Mucosa of rectum (tissue), 2 donors: ENCODE results near the gene CAMKMT.

Experiments
- H3K27ac ChIP-seq, 2 donors: one replicate each; pipeline ENCODE4 v1.7.0; 2013; ENCODE audit warnings: inconsistent platforms in 2 of 2, low read depth in 2 of 2, low read length in 2 of 2
- H3K27me3 ChIP-seq, 2 donors: one replicate each; pipeline ENCODE4 v1.7.0; 2013; ENCODE audit warnings: low read length in 2 of 2; ENCODE audit not compliant: control insufficient read depth in 2 of 2, insufficient read depth in 2 of 2
- H3K36me3 ChIP-seq, 2 donors: one replicate each; pipeline ENCODE4 v1.7.0; 2013; ENCODE audit warnings: low read length in 2 of 2; ENCODE audit not compliant: control insufficient read depth in 2 of 2, insufficient read depth in 2 of 2
- H3K4me1 ChIP-seq, 2 donors: one replicate each; pipeline ENCODE4 v1.7.0; 2013; ENCODE audit warnings: low read length in 2 of 2, mild to moderate bottlenecking in 1 of 2; ENCODE audit not compliant: control insufficient read depth in 2 of 2, insufficient read depth in 2 of 2
- H3K4me3 ChIP-seq, 2 donors: one replicate each; pipeline ENCODE4 v1.7.0; 2013; ENCODE audit warnings: low read length in 2 of 2
- H3K9ac ChIP-seq, 2 donors: one replicate each; pipeline ENCODE4 v1.7.0; 2013; ENCODE audit warnings: low read length in 2 of 2, low read depth in 1 of 2, mild to moderate bottlenecking in 1 of 2
- H3K9me3 ChIP-seq, 2 donors: one replicate each; pipeline ENCODE4 v1.7.0; 2013; ENCODE audit warnings: low read length in 2 of 2; ENCODE audit not compliant: control insufficient read depth in 2 of 2
- donor health status: healthy.
- donor health status: Normal muscosa, but diverticular disease.

The CAMKMT gene

GRCh38 chr2:44599130-44599529, 237.4 kb downstream of the CAMKMT start:
- H3K9ac ChIP-seq = no peak overlapping the region
- H3K27ac ChIP-seq = no peak overlapping the region

GRCh38 chr2:44602446-44602845, 240.7 kb downstream of the CAMKMT start:
- Histone ChIP-seq H3K4me1 (no peaks in the 10 kb centered on the region), H3K27ac (no peak overlapping the region), H3K27me3 (no peaks in the 10 kb centered on the region), H3K4me3 (no peak overlapping the region), H3K36me3 (no peaks in the 10 kb centered on the region), H3K9me3 (no peaks in the 10 kb centered on the region), H3K9ac (no peak overlapping the region)

More at GRCh38 chr2:44599130-44599529, 237.4 kb downstream of the CAMKMT start:
- H3K36me3 ChIP-seq = no peaks in the 10 kb centered on the region
- H3K4me1 ChIP-seq = no peaks in the 10 kb centered on the region
- H3K4me3 ChIP-seq = no peak overlapping the region
- H3K9me3 ChIP-seq = no peaks in the 10 kb centered on the region
- H3K27me3 ChIP-seq = no peaks in the 10 kb centered on the region

- Histone ChIP-seq H3K9me3 (no peaks in the 10 kb centered on the region), H3K9ac (no peak overlapping the region), H3K4me3 (no peak overlapping the region), H3K27me3 (no peaks in the 10 kb centered on the region), H3K27ac (no peak overlapping the region), H3K36me3 (no peaks in the 10 kb centered on the region), H3K4me1 (no peaks in the 10 kb centered on the region)
Observed at GRCh38 chr2:44605511-44605910, 243.8 kb downstream of the CAMKMT start.

GRCh38 chr2:44612276-44612675, 250.5 kb downstream of the CAMKMT start:
- Histone ChIP-seq H3K9me3 (no peaks in the 10 kb centered on the region), H3K4me3 (no peak overlapping the region), H3K27me3 (no peaks in the 10 kb centered on the region), H3K36me3 (no peaks in the 10 kb centered on the region), H3K27ac (no peak overlapping the region), H3K4me1 (no peaks in the 10 kb centered on the region), H3K9ac (no peak overlapping the region)

- H3K4me1 ChIP-seq = no peaks in the 10 kb centered on the region
- H3K27ac ChIP-seq = no peak overlapping the region
- H3K9ac ChIP-seq = no peak overlapping the region
- no peaks in the 10 kb centered on the region for H3K27me3 ChIP-seq
- no peaks in the 10 kb centered on the region for H3K9me3 ChIP-seq
- H3K36me3 ChIP-seq = no peaks in the 10 kb centered on the region
- H3K4me3 ChIP-seq = no peak overlapping the region
Observed at GRCh38 chr2:44614940-44615339, 253.2 kb downstream of the CAMKMT start.

DNA sequence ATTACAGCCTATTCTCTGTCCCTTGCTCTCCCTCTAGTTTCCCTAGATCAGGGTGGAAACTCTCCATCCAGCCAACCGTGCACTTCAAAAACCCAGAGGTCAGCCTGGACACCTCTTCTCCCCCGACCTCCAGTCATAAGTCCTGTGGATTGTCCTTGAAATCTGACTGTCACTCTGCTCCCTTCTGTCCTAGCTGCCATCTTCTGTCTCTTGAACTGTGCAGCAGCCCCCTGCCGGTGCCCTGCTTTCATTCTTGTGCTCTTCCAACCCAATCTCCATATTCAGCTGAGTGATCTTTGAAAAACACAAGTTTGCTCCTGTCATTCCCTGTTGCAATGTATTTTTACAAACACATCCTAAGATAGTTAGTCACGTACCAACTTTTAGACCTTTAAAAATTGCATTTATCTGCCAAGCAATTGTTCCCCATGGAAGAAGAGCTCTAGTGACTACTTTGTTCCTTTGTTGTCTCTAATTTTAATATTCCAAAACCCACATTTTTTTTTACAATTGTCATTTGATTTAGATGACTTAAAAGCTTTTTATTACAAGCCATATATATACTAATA, 254.3 kb downstream of the CAMKMT start:
- Histone ChIP-seq H3K36me3 (no peaks in the 10 kb centered on the region), H3K4me3 (no peak overlapping the region), H3K4me1 (no peaks in the 10 kb centered on the region), H3K27me3 (no peaks in the 10 kb centered on the region), H3K27ac (no peak overlapping the region), H3K9me3 (no peaks in the 10 kb centered on the region), H3K9ac (no peak overlapping the region)

GRCh38 chr2:44616667-44617155, 255.0 kb downstream of the CAMKMT start:
- no peaks in the 10 kb centered on the region for H3K27me3 ChIP-seq
- H3K4me3 ChIP-seq = no peak overlapping the region
- H3K27ac ChIP-seq = no peak overlapping the region

GRCh38 chr2:44618251-44619023, 256.7 kb downstream of the CAMKMT start:
- Histone ChIP-seq H3K9ac (no peak overlapping the region), H3K4me3 (no peak overlapping the region), H3K27ac (no peak overlapping the region), H3K9me3 (no peaks in the 10 kb centered on the region), H3K36me3 (no peaks in the 10 kb centered on the region), H3K27me3 (no peaks in the 10 kb centered on the region), H3K4me1 (no peaks in the 10 kb centered on the region)

More at GRCh38 chr2:44616667-44617155, 255.0 kb downstream of the CAMKMT start:
- Histone ChIP-seq H3K4me1 (no peaks in the 10 kb centered on the region), H3K36me3 (no peaks in the 10 kb centered on the region), H3K9ac (no peak overlapping the region), H3K9me3 (no peaks in the 10 kb centered on the region)

DNA sequence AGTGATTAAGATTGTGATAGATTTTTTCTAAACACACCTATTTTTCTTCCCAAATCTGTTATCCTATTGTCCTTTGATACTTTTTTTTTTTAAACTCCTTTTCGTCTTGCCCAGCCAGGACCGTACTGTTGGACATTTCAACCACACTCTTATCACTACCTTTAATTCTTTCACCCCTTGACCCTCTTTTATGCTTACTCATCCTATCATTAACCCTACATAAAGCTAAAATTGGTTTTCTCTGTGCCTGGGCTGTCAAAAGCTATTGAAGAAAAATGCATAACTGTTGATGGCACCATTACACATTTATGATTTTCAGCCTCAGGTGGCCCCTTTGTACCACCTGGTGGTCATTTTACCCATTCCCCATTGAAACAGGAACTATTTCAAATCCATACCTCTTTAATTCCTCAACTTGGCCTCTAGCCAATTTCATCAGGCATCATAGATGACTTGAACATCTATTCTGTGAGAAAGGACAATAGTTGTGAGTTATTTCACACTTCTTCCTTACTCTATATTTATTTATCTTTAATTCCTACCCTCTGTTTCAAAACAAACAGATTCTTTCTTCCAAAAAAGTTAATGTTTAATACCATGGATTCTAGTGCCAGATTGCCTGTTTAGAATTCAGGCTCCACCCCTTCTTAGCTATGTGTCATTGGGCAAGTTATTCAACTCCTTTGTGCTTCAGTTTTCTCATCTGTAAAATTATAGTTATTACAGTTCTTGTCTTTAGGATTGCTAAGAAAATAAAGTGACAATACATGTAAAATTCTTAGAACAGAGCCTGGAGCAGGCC, 258.6 kb downstream of the CAMKMT start:
- Histone ChIP-seq H3K36me3 (no peaks in the 10 kb centered on the region), H3K27me3 (no peaks in the 10 kb centered on the region), H3K9ac (no peak overlapping the region), H3K9me3 (no peaks in the 10 kb centered on the region), H3K4me3 (no peak overlapping the region), H3K27ac (no peak overlapping the region), H3K4me1 (no peaks in the 10 kb centered on the region)
